H9 (cell line): ENCODE data around the gene ATF2. TPM values are rescaled to one million over a fixed set of nuclear protein-coding genes. Genes with fewer than 3 reads are reported as not detected.

Source experiments
- DNase-seq: peaks from one replicate; pipeline ENCODE4 v3.0.0-alpha.2; 2017
- H2AFZ ChIP-seq: one replicate; pipeline ENCODE4 v1.6.1; 2013; ENCODE audit warnings: mild to moderate bottlenecking, low read length, control low read depth, moderate library complexity
- H2AK5ac ChIP-seq: 2 replicates; pipeline ENCODE4 v1.6.1; 2013; ENCODE audit warnings: low read length, control low read depth, mixed read lengths; ENCODE audit not compliant: insufficient read length
- H2BK120ac ChIP-seq: one replicate; pipeline ENCODE4 v1.6.1; 2013; ENCODE audit warnings: low read depth, mild to moderate bottlenecking, low read length, control low read depth, inconsistent platforms; ENCODE audit not compliant: poor library complexity, severe bottlenecking
- H2BK12ac ChIP-seq: 2 replicates; pipeline ENCODE4 v1.6.1; 2013; ENCODE audit warnings: low read length, control low read depth, mixed read lengths, low read depth; ENCODE audit not compliant: insufficient read length
- H2BK15ac ChIP-seq: 2 replicates; pipeline ENCODE4 v1.6.1; 2013; ENCODE audit warnings: low read depth, low read length, control low read depth
- H2BK20ac ChIP-seq: one replicate; pipeline ENCODE4 v1.6.1; 2013; ENCODE audit warnings: low read depth, mild to moderate bottlenecking, low read length, control low read depth, inconsistent platforms; ENCODE audit not compliant: poor library complexity, severe bottlenecking
- H2BK5ac ChIP-seq: 2 replicates; pipeline ENCODE4 v1.6.1; 2013; ENCODE audit warnings: low read length, control low read depth, mixed read lengths; ENCODE audit not compliant: insufficient read length
- H3K14ac ChIP-seq: 2 replicates; pipeline ENCODE4 v1.6.1; 2013; ENCODE audit warnings: low read length, control low read depth; ENCODE audit not compliant: insufficient read depth
- H3K18ac ChIP-seq: 2 replicates; pipeline ENCODE4 v1.6.1; 2013; ENCODE audit warnings: low read depth, mild to moderate bottlenecking, mixed read lengths, low read length, control low read depth; ENCODE audit not compliant: insufficient read length
- H3K23ac ChIP-seq: 2 replicates; pipeline ENCODE4 v1.6.1; 2013; ENCODE audit warnings: low read length, control low read depth, mixed read lengths, low read depth; ENCODE audit not compliant: insufficient read length
- H3K23me2 ChIP-seq: 2 replicates; pipeline ENCODE4 v1.6.1; 2013; ENCODE audit warnings: low read depth, mild to moderate bottlenecking, mixed read lengths, low read length, control low read depth; ENCODE audit not compliant: insufficient read length, poor library complexity, severe bottlenecking
- H3K27ac ChIP-seq: 2 replicates; pipeline ENCODE4 v1.5.1; 2013; ENCODE audit warnings: low read length, control low read depth, mixed read lengths, low read depth; ENCODE audit not compliant: insufficient read length
- H3K27me3 ChIP-seq: 2 replicates; pipeline ENCODE4 v1.6.1; 2013; ENCODE audit warnings: low read length, control low read depth, inconsistent platforms; ENCODE audit not compliant: insufficient read depth
- H3K4ac ChIP-seq: 2 replicates; pipeline ENCODE4 v1.6.1; 2013; ENCODE audit warnings: low read depth, mild to moderate bottlenecking, control low read depth, inconsistent platforms, low read length, moderate library complexity
- H3K4me1 ChIP-seq: 2 replicates; pipeline ENCODE4 v1.6.1; 2013; ENCODE audit warnings: low read length, control low read depth, inconsistent platforms; ENCODE audit not compliant: insufficient read depth
- H3K4me2 ChIP-seq: 2 replicates; pipeline ENCODE4 v1.6.1; 2013; ENCODE audit warnings: low read length, control low read depth, mixed read lengths; ENCODE audit not compliant: insufficient read length, insufficient read depth
- H3K56ac ChIP-seq: 2 replicates; pipeline ENCODE4 v1.6.1; 2013; ENCODE audit warnings: low read depth, mild to moderate bottlenecking, mixed read lengths, low read length, control low read depth; ENCODE audit not compliant: insufficient read length
- H3K79me1 ChIP-seq: 2 replicates; pipeline ENCODE4 v1.6.1; 2013; ENCODE audit warnings: low read depth, mild to moderate bottlenecking, moderate library complexity, low read length, control low read depth, inconsistent platforms; ENCODE audit not compliant: insufficient read depth, poor library complexity, severe bottlenecking
- H3K79me2 ChIP-seq: 2 replicates; pipeline ENCODE4 v1.6.1; 2013; ENCODE audit warnings: low read length, control low read depth, inconsistent platforms; ENCODE audit not compliant: insufficient read depth
- H3K9ac ChIP-seq: 2 replicates; pipeline ENCODE4 v1.6.1; 2013; ENCODE audit warnings: low read length, control low read depth, mixed read lengths; ENCODE audit not compliant: insufficient read length; ENCODE audit errors: extremely low read depth
- H3K9me3 ChIP-seq: one replicate; pipeline ENCODE4 v1.6.1; 2013; ENCODE audit warnings: low read depth, low read length, inconsistent platforms; ENCODE audit not compliant: control insufficient read depth
- H3T11ph ChIP-seq: one replicate; pipeline ENCODE4 v1.6.1; 2013; ENCODE audit warnings: mild to moderate bottlenecking, low read length, control low read depth, inconsistent platforms
- H4K20me1 ChIP-seq: one replicate; pipeline ENCODE4 v1.6.1; 2013; ENCODE audit not compliant: control insufficient read depth, insufficient read length, insufficient read depth
- H4K5ac ChIP-seq: 2 replicates; pipeline ENCODE4 v1.6.1; 2013; ENCODE audit warnings: low read depth, mild to moderate bottlenecking, mixed read lengths, low read length, control low read depth; ENCODE audit not compliant: insufficient read length
- H4K8ac ChIP-seq: replicated peaks from 2 replicates; pipeline ENCODE4 v1.6.1; 2013; ENCODE audit warnings: low read length, control low read depth, mixed read lengths, low read depth; ENCODE audit not compliant: insufficient read length
- H4K91ac ChIP-seq: 2 replicates; pipeline ENCODE4 v1.6.1; 2013; ENCODE audit warnings: low read depth, mild to moderate bottlenecking, moderate library complexity, mixed read lengths, low read length, control low read depth; ENCODE audit not compliant: insufficient read length
- H3K27ac Mint-ChIP-seq, 3 experiments: 2 replicates in 2 of 3; 3 replicates in 1 of 3; pipeline ENCODE4 v1.8.0; 2020 to 2021; ENCODE audit warnings: mixed read lengths in 3 of 3, mild to moderate bottlenecking in 1 of 3, moderate library complexity in 1 of 3
- H3K27me3 Mint-ChIP-seq: 2 replicates; pipeline ENCODE4 v1.8.0; 2021; ENCODE audit warnings: low read depth, mild to moderate bottlenecking, moderate library complexity, mixed read lengths
- H3K36me3 Mint-ChIP-seq, 3 experiments: 2 replicates in 2 of 3; 3 replicates in 1 of 3; pipeline ENCODE4 v1.8.0; 2020 to 2021; ENCODE audit warnings: low read depth in 3 of 3, mixed read lengths in 3 of 3; ENCODE audit not compliant: insufficient read depth in 1 of 3
- H3K4me1 Mint-ChIP-seq, 2 experiments: 2 replicates each; pipeline ENCODE4 v1.8.0; 2020; ENCODE audit warnings: mixed read lengths in 2 of 2
- H3K4me3 Mint-ChIP-seq, 2 experiments: 2 replicates in 1 of 2; 3 replicates in 1 of 2; pipeline ENCODE4 v1.8.0; 2020 to 2021; ENCODE audit warnings: mild to moderate bottlenecking in 2 of 2, mixed read lengths in 2 of 2, moderate library complexity in 1 of 2
- H3K9me3 Mint-ChIP-seq, 2 experiments: 2 replicates in 1 of 2; 3 replicates in 1 of 2; pipeline ENCODE4 v1.8.0; 2020; ENCODE audit warnings: mild to moderate bottlenecking in 2 of 2, mixed read lengths in 2 of 2, moderate library complexity in 1 of 2
- total RNA-seq: library from RNA; stranded (reverse); gene quantifications from 2 replicates; pipeline ENCODE4 v1.2.1, GENCODE V29; 2021
- TF ChIP-seq, protein P1 (sequence below): fragments of 200-600 bp; sonication (generic); conservative IDR thresholded peaks from 3 replicates; pipeline ENCODE4 v1.8.0; 2021; ENCODE audit warnings: antibody characterized with exemption, mild to moderate bottlenecking

The ATF2 gene
- total RNA-seq, 1 experiment from 2014 or later: 40.9 TPM

DNA sequence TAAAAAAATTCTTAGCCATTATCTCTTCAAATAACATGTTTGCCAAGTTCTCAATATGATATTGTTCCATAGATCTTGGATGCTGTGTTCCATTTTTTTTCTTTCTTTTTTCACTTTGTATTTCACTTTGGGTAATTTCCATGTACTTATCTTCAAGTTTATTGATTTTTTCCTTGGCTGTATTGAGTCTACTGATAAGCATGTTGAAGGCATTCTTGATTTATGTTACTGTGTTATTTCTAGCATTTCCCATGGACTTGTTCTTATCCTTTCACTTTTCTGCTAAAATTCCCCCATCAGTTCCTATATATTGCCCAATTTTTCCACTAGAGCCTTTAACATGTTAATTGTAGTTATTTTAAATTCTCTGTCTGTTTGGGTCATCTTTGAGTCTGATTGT lies 112.0 kb downstream of the ATF2 start:
- Histone ChIP-seq H3K23me2 (no peaks in the 10 kb centered on the region), H3K9ac (no peak overlapping the region), H3K27me3 (no peaks in the 10 kb centered on the region), H3K4me1 (peaks cover 7% of the 10 kb centered on the region; the same call in 1 of the 2 replicates), H2BK120ac (no peak overlapping the region), H3K9me3 (no peaks in the 10 kb centered on the region), H2AFZ (no peak overlapping the region), H3K23ac (no peak overlapping the region), H4K20me1 (no peaks in the 10 kb centered on the region), H3T11ph (no peak overlapping the region), H4K8ac (no peak overlapping the region), H3K79me2 (no peaks in the 10 kb centered on the region), H4K91ac (no peak overlapping the region), H3K4ac (no peak overlapping the region), H3K4me2 (no peak overlapping the region), H3K18ac (no peak overlapping the region), H3K79me1 (no peaks in the 10 kb centered on the region), H2BK5ac (no peak overlapping the region), H3K27ac (no peak overlapping the region), H4K5ac (no peak overlapping the region), H2BK20ac (no peak overlapping the region), H2BK15ac (no peak overlapping the region), H3K14ac (no peak overlapping the region), H2BK12ac (no peak overlapping the region), H2AK5ac (no peak overlapping the region), H3K56ac (no peak overlapping the region)
- DNase-seq: no peak
- Mint-ChIP-seq H3K4me3 (no peak overlapping the region), H3K9me3 (no peaks in the 10 kb centered on the region), H3K36me3 (peaks cover 0 to 6% (median 3%) of the 10 kb centered on the region in 3 experiments; a peak in 2 of 7 replicates), H3K4me1 (peaks cover 17 to 18% of the 10 kb centered on the region in 2 experiments), H3K27me3 (no peaks in the 10 kb centered on the region), H3K27ac (no peak overlapping the region)
- TF ChIP-seq, protein P1, sequence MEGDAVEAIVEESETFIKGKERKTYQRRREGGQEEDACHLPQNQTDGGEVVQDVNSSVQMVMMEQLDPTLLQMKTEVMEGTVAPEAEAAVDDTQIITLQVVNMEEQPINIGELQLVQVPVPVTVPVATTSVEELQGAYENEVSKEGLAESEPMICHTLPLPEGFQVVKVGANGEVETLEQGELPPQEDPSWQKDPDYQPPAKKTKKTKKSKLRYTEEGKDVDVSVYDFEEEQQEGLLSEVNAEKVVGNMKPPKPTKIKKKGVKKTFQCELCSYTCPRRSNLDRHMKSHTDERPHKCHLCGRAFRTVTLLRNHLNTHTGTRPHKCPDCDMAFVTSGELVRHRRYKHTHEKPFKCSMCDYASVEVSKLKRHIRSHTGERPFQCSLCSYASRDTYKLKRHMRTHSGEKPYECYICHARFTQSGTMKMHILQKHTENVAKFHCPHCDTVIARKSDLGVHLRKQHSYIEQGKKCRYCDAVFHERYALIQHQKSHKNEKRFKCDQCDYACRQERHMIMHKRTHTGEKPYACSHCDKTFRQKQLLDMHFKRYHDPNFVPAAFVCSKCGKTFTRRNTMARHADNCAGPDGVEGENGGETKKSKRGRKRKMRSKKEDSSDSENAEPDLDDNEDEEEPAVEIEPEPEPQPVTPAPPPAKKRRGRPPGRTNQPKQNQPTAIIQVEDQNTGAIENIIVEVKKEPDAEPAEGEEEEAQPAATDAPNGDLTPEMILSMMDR: no peak
